Progenitor cell of endocrine pancreas (in vitro differentiated cells): ENCODE data around the gene PIK3AP1. TPM values are rescaled to one million over a fixed set of nuclear protein-coding genes. Genes with fewer than 3 reads are reported as not detected.

Experiments
- DNase-seq: peaks from one replicate; pipeline ENCODE4 v3.0.0; 2021; ENCODE audit warnings: low spot score; ENCODE audit not compliant: unreplicated experiment
- H3K27ac Mint-ChIP-seq: 2 replicates; pipeline ENCODE4 v1.8.0; 2021; ENCODE audit warnings: mild to moderate bottlenecking, moderate library complexity, mixed read lengths
- H3K27me3 Mint-ChIP-seq: 2 replicates; pipeline ENCODE4 v1.8.0; 2021; ENCODE audit warnings: mixed read lengths
- H3K36me3 Mint-ChIP-seq: 2 replicates; pipeline ENCODE4 v1.8.0; 2022; ENCODE audit warnings: mixed read lengths; ENCODE audit not compliant: insufficient read depth
- H3K4me1 Mint-ChIP-seq: 2 replicates; pipeline ENCODE4 v1.8.0; 2021; ENCODE audit warnings: low read depth, mixed read lengths
- H3K4me3 Mint-ChIP-seq: 2 replicates; pipeline ENCODE4 v1.8.0; 2021; ENCODE audit warnings: low read depth, mild to moderate bottlenecking, moderate library complexity, mixed read lengths
- H3K9me3 Mint-ChIP-seq: 2 replicates; pipeline ENCODE4 v1.8.0; 2021; ENCODE audit warnings: low read depth, mixed read lengths
- CTCF ChIP-seq: fragments of 200-600 bp; sonication (generic); IDR thresholded peaks from one replicate; pipeline ENCODE4 v1.5.0; 2021; ENCODE audit warnings: antibody characterized with exemption, mild to moderate bottlenecking; ENCODE audit not compliant: unreplicated experiment
- total RNA-seq: library from RNA; stranded (reverse); gene quantifications from 2 replicates; pipeline ENCODE4 v1.2.1, GENCODE V29; 2021

The PIK3AP1 gene
- total RNA-seq, 1 donor from 2014 or later, result 40.0 TPM

GRCh38 chr10:96719850-96720421, 378 bp downstream of the PIK3AP1 start:
- Mint-ChIP-seq H3K9me3 (peaks cover 3% of the 10 kb centered on the region), H3K4me3 (peak overlapping the region; percentile 100), H3K27me3 (peaks cover 7% of the 10 kb centered on the region), H3K36me3 (peaks cover 7% of the 10 kb centered on the region), H3K27ac (peak overlapping the region; percentile 97), H3K4me1 (peaks cover 26% of the 10 kb centered on the region)
- peak; percentile 50 for DNase-seq
- TF ChIP-seq CTCF, result peak; percentile 66

- Mint-ChIP-seq H3K36me3 (peaks cover 7% of the 10 kb centered on the region), H3K27ac (peak overlapping the region; percentile 97), H3K4me3 (peak overlapping the region; percentile 100), H3K4me1 (peaks cover 30% of the 10 kb centered on the region), H3K27me3 (peaks cover 7% of the 10 kb centered on the region), H3K9me3 (peaks cover 3% of the 10 kb centered on the region)
- no peak for TF ChIP-seq CTCF
- DNase-seq, result no peak
Measured at GRCh38 chr10:96719200-96719599, 1.1 kb downstream of the PIK3AP1 start.

- TF ChIP-seq CTCF, result no peak
- peaks cover 7% of the 10 kb centered on the region for H3K27me3 Mint-ChIP-seq
- peak overlapping the region; percentile 100 for H3K4me3 Mint-ChIP-seq
- peaks cover 32% of the 10 kb centered on the region for H3K4me1 Mint-ChIP-seq
- H3K27ac Mint-ChIP-seq, result no peak overlapping the region
- no peak for DNase-seq
- peaks cover 3% of the 10 kb centered on the region for H3K9me3 Mint-ChIP-seq
- H3K36me3 Mint-ChIP-seq, result peaks cover 7% of the 10 kb centered on the region
Measured at GRCh38 chr10:96718304-96718990, 1.9 kb downstream of the PIK3AP1 start.

GRCh38 chr10:96716390-96716789, 3.9 kb downstream of the PIK3AP1 start:
- DNase-seq, result no peak
- Mint-ChIP-seq H3K27me3 (no peaks in the 10 kb centered on the region), H3K36me3 (peaks cover 9% of the 10 kb centered on the region), H3K4me1 (peaks cover 30% of the 10 kb centered on the region), H3K4me3 (no peak overlapping the region), H3K27ac (no peak overlapping the region), H3K9me3 (no peaks in the 10 kb centered on the region)
- TF ChIP-seq CTCF, result no peak

GRCh38 chr10:96714746-96715255, 5.5 kb downstream of the PIK3AP1 start:
- H3K27me3 Mint-ChIP-seq, result no peaks in the 10 kb centered on the region

More at GRCh38 chr10:96714746-96715255, 5.5 kb downstream of the PIK3AP1 start:
- H3K4me3 Mint-ChIP-seq, result no peak overlapping the region
- H3K27ac Mint-ChIP-seq, result no peak overlapping the region
- TF ChIP-seq CTCF, result no peak
- peaks cover 9% of the 10 kb centered on the region for H3K36me3 Mint-ChIP-seq
- no peak for DNase-seq
- peaks cover 22% of the 10 kb centered on the region for H3K4me1 Mint-ChIP-seq
- no peaks in the 10 kb centered on the region for H3K9me3 Mint-ChIP-seq
